HL-60 (cell line): ENCODE results near the gene FGF21.

ENCODE experiments used
- GABPA ChIP-seq: IDR thresholded peaks from 2 replicates; pipeline ENCODE4 v1.6.1; 2012; ENCODE audit warnings: low read depth
- POLR2AphosphoS5 ChIP-seq: IDR thresholded peaks from 2 replicates; pipeline ENCODE4 v1.6.1; 2012; ENCODE audit warnings: low read depth
- TF ChIP-seq, protein P1 (sequence below): IDR thresholded peaks from one replicate; pipeline ENCODE4 v1.5.1; 2011; ENCODE audit warnings: low read length, control low read depth, inconsistent platforms; ENCODE audit not compliant: insufficient read depth
- TF ChIP-seq, protein P2 (sequence below): IDR thresholded peaks from 2 replicates; pipeline ENCODE4 v1.6.1; 2012; ENCODE audit warnings: low read depth; ENCODE audit not compliant: insufficient replicate concordance

DNA sequence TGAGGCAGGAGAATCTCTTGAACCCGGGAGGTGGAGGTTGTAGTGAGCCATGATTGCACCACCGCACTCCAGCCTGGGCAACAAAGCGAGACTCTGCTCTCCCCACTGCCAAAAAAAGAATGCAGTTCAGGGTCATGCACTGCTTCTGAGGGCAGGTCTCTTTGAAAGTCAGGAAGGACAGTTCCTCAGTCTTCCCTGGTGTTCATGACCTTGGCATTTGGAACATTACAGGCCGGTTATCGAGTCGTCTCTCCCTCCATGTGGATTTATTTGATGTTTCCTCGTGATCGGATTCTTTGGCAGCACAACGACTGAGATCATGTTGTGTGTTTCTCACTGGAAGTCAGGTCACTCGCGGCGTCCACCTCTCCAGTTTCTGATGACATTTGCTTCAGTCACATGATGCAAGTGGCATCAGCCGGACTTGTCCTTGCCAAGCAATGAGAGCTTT lies 17.2 kb downstream of the FGF21 start:
- TF ChIP-seq, protein P1, sequence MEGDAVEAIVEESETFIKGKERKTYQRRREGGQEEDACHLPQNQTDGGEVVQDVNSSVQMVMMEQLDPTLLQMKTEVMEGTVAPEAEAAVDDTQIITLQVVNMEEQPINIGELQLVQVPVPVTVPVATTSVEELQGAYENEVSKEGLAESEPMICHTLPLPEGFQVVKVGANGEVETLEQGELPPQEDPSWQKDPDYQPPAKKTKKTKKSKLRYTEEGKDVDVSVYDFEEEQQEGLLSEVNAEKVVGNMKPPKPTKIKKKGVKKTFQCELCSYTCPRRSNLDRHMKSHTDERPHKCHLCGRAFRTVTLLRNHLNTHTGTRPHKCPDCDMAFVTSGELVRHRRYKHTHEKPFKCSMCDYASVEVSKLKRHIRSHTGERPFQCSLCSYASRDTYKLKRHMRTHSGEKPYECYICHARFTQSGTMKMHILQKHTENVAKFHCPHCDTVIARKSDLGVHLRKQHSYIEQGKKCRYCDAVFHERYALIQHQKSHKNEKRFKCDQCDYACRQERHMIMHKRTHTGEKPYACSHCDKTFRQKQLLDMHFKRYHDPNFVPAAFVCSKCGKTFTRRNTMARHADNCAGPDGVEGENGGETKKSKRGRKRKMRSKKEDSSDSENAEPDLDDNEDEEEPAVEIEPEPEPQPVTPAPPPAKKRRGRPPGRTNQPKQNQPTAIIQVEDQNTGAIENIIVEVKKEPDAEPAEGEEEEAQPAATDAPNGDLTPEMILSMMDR: no peak
- TF ChIP-seq GABPA (no peak), POLR2AphosphoS5 (no peak)
- TF ChIP-seq, protein P2, sequence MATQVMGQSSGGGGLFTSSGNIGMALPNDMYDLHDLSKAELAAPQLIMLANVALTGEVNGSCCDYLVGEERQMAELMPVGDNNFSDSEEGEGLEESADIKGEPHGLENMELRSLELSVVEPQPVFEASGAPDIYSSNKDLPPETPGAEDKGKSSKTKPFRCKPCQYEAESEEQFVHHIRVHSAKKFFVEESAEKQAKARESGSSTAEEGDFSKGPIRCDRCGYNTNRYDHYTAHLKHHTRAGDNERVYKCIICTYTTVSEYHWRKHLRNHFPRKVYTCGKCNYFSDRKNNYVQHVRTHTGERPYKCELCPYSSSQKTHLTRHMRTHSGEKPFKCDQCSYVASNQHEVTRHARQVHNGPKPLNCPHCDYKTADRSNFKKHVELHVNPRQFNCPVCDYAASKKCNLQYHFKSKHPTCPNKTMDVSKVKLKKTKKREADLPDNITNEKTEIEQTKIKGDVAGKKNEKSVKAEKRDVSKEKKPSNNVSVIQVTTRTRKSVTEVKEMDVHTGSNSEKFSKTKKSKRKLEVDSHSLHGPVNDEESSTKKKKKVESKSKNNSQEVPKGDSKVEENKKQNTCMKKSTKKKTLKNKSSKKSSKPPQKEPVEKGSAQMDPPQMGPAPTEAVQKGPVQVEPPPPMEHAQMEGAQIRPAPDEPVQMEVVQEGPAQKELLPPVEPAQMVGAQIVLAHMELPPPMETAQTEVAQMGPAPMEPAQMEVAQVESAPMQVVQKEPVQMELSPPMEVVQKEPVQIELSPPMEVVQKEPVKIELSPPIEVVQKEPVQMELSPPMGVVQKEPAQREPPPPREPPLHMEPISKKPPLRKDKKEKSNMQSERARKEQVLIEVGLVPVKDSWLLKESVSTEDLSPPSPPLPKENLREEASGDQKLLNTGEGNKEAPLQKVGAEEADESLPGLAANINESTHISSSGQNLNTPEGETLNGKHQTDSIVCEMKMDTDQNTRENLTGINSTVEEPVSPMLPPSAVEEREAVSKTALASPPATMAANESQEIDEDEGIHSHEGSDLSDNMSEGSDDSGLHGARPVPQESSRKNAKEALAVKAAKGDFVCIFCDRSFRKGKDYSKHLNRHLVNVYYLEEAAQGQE: no peak
